ENCODE data around the gene TBC1D10A.

The TBC1D10A gene

GRCh38 chr22:30286813-30287647 is 39.7 kb downstream of the TBC1D10A start (continued):
- TF ChIP-seq ZNF18 (tag by site-specific recombination; IDR thresholded peaks at IDR 0.05) (no peak), ZNF629 (tag by site-specific recombination; IDR thresholded peaks at IDR 0.05) (no peak), ZNF274 (IDR thresholded peaks at IDR 0.05; ENCODE audit: low read length) (no peak), ZNF274 (tag by site-specific recombination; IDR thresholded peaks at IDR 0.05; ENCODE audit: borderline replicate concordance) (no peak), PBX3 (CRISPR knock-in tag; IDR thresholded peaks at IDR 0.05) (no peak; the same call in 1 of the 2 replicates), REPIN1 (tag by site-specific recombination; IDR thresholded peaks at IDR 0.05; ENCODE audit: low read depth) (no peak), ZNF645 (tag by site-specific recombination; IDR thresholded peaks at IDR 0.05) (no peak), TRIM28 (IDR thresholded peaks at IDR 0.05; ENCODE audit: borderline replicate concordance, low read length) (no peak), ZSCAN16 (tag by site-specific recombination; IDR thresholded peaks at IDR 0.05) (no peak), SCRT1 (tag by site-specific recombination; IDR thresholded peaks at IDR 0.05; ENCODE audit: borderline replicate concordance) (peak; percentile 91), ZNF292 (tag by site-specific recombination; IDR thresholded peaks at IDR 0.05; ENCODE audit: borderline replicate concordance, low read depth) (no peak), ZNF157 (tag by site-specific recombination; IDR thresholded peaks at IDR 0.05) (no peak), ZNF221 (tag by site-specific recombination; IDR thresholded peaks at IDR 0.05; ENCODE audit: borderline replicate concordance) (no peak), ZEB2 (tag by site-specific recombination; IDR thresholded peaks at IDR 0.05) (peak; percentile 75), PRDM2 (tag by site-specific recombination; IDR thresholded peaks at IDR 0.05; ENCODE audit: borderline replicate concordance) (no peak), ZBTB26 (tag by site-specific recombination; optimal IDR thresholded peaks at IDR 0.05) (peak; percentile 11), REST (tag by site-specific recombination; IDR thresholded peaks at IDR 0.05) (0 out of 2 replicates have a peak, but pooled peaks have one; percentile 20), ZNF621 (tag by site-specific recombination; IDR thresholded peaks at IDR 0.05) (no peak), HOXA7 (CRISPR knock-in tag; IDR thresholded peaks at IDR 0.05; ENCODE audit: borderline replicate concordance) (0 out of 2 replicates have a peak, but pooled peaks have one; percentile 48), KLF16 (tag by site-specific recombination; IDR thresholded peaks at IDR 0.05) (no peak), ZNF391 (tag by site-specific recombination; IDR thresholded peaks at IDR 0.05; ENCODE audit: borderline replicate concordance, low read depth) (no peak), ZNF521 (tag by site-specific recombination; IDR thresholded peaks at IDR 0.05) (no peak), SP2 (tag by site-specific recombination; IDR thresholded peaks at IDR 0.05) (0 out of 2 replicates have a peak, but pooled peaks have one; percentile 24), SCRT2 (tag by site-specific recombination; IDR thresholded peaks at IDR 0.05) (peak; percentile 94)
